Activated naive CD8-positive, alpha-beta T cell treated with anti-CD3 and anti-CD28 coated beads, Interleukin-2, amount 50 U/mL, for 24 hours (primary cell): Measurements from ENCODE around the gene BCAR3.
"Not testable (repeated sequence)": the region's sequence is repeated elsewhere in the genome, so short reads cannot be mapped to it uniquely, and the experiment has no call there.

Experiments
- ATAC-seq: fragments of 150-1000 bp; cut with Tn5 transposase; one replicate; pipeline ENCODE4 v1.10.0; 2021
- DNase-seq: peaks from one replicate; pipeline ENCODE4 v3.0.0; 2021
- H3K27ac Mint-ChIP-seq: one replicate; pipeline ENCODE4 v1.8.0; 2021; ENCODE audit warnings: mild to moderate bottlenecking, mixed read lengths
- H3K27me3 Mint-ChIP-seq: one replicate; pipeline ENCODE4 v1.8.0; 2021; ENCODE audit warnings: mixed read lengths
- H3K36me3 Mint-ChIP-seq: one replicate; pipeline ENCODE4 v1.8.0; 2021; ENCODE audit warnings: low read depth, mixed read lengths
- H3K4me1 Mint-ChIP-seq: one replicate; pipeline ENCODE4 v1.8.0; 2021; ENCODE audit warnings: mixed read lengths
- H3K4me3 Mint-ChIP-seq: one replicate; pipeline ENCODE4 v1.8.0; 2021; ENCODE audit warnings: mild to moderate bottlenecking, moderate library complexity, mixed read lengths
- H3K9me3 Mint-ChIP-seq: one replicate; pipeline ENCODE4 v1.8.0; 2021; ENCODE audit warnings: mixed read lengths

BCAR3 gene

DNA sequence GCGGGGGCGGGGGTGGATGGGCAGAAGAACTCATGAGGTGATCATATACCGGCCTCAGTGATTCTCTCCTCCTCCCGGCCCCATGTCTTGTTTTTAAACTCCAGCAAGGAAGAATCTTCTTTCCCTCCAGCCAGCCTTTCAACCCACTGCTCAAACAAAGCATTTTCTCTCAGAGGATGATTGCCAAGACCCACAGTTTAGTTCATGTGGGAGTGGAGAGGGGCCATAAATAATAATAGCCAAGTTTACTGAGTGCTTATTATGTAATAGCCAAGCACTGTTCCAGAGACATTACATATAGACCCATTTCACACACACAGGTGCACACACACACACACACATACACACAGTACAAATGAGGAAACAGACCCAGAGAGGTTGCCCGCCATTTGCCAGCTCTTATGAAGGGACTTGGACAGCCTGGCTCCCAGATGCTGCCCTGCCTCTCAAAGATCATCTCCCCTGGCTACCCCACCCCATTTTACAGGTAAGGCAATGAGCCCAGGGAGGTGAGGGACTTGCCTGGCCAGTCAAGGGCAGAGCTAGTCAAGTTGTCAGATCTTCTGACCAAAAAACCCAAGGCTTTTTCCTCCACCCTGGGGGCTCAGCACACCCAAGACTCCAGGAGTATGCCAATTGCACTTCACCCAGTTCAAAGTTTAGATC is 18.0 kb upstream of the BCAR3 start:
- Mint-ChIP-seq H3K27me3 (peaks cover 3% of the 10 kb centered on the region), H3K4me3 (no peak overlapping the region), H3K4me1 (peaks cover 18% of the 10 kb centered on the region), H3K9me3 (no peaks in the 10 kb centered on the region), H3K27ac (no peak overlapping the region), H3K36me3 (no peaks in the 10 kb centered on the region)
- no peak for ATAC-seq
- DNase-seq, result no peak

GRCh38 chr1:93699049-93699384 is 17.4 kb upstream of the BCAR3 start:
- peaks cover 3% of the 10 kb centered on the region for H3K27me3 Mint-ChIP-seq
- H3K4me3 Mint-ChIP-seq, result no peak overlapping the region
- H3K36me3 Mint-ChIP-seq, result no peaks in the 10 kb centered on the region
- H3K9me3 Mint-ChIP-seq, result no peaks in the 10 kb centered on the region
- H3K4me1 Mint-ChIP-seq, result peaks cover 12% of the 10 kb centered on the region
- H3K27ac Mint-ChIP-seq, result no peak overlapping the region
- DNase-seq (no peak), ATAC-seq (no peak)

- Mint-ChIP-seq H3K9me3 (no peaks in the 10 kb centered on the region), H3K4me1 (peaks cover 7% of the 10 kb centered on the region), H3K27me3 (peaks cover 3% of the 10 kb centered on the region), H3K4me3 (no peak overlapping the region), H3K36me3 (no peaks in the 10 kb centered on the region), H3K27ac (no peak overlapping the region)
- ATAC-seq (no peak), DNase-seq (no peak)
Observed at GRCh38 chr1:93698329-93699048, 16.9 kb upstream of the BCAR3 start.

- not testable (repeated sequence) for DNase-seq, H3K27ac Mint-ChIP-seq, H3K9me3 Mint-ChIP-seq, ATAC-seq, H3K4me1 Mint-ChIP-seq, H3K4me3 Mint-ChIP-seq, H3K27me3 Mint-ChIP-seq, H3K36me3 Mint-ChIP-seq
Observed at GRCh38 chr1:93697566-93697965, 15.9 kb upstream of the BCAR3 start.

DNA sequence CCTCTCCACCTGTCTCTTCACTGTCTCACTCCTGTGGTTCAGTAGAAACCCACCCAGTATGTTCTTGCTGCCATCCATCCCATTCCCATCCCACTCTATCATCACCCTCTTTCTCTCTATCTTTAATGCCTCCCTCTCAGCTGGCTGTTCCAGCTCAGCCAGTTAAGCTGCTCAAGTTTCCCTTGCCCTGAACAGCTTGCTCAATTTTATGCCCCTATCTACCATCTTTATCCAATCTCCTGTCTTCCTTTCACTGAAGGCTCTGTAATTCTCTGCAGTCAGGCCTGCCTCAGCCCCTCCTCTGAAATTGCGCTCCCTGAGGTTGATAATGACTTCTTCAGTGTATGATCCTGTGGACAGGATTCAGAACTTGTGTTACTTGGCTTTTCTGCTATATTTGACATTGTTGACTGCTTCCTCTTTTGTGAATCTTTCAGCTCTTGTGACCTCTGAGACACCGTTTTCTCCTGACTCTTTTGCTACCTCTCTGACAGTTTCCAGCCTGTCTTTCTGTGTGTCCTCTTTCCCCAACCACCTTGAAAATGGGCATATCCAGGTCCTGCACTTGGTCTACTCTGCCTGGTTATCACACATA is 13.9 kb upstream of the BCAR3 start:
- no peaks in the 10 kb centered on the region for H3K9me3 Mint-ChIP-seq
- no peak overlapping the region for H3K27ac Mint-ChIP-seq
- ATAC-seq (no peak), DNase-seq (no peak)
- no peaks in the 10 kb centered on the region for H3K36me3 Mint-ChIP-seq
- H3K4me1 Mint-ChIP-seq, result no peaks in the 10 kb centered on the region
- no peak overlapping the region for H3K4me3 Mint-ChIP-seq
- peaks cover 10% of the 10 kb centered on the region for H3K27me3 Mint-ChIP-seq

DNA sequence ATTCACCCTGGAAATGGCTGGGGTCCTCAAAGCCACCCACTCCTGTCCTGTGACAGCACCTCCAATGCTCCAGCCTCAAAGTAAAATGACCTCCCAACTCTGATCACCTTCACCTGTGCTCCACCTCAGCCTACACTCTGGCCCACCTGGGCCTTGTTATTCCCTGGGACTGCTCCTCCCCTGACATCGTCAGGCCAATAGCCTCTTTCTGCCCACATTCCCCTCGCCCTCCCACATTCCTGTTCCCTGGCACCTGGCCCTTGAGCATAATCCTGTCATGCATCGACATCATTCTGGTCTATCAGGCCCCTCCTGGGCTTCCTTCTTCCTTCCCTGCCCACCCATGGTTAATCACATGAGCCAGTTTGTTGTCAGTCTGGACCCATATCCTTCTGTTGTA is 13.2 kb upstream of the BCAR3 start:
- peaks cover 10% of the 10 kb centered on the region for H3K27me3 Mint-ChIP-seq
- H3K27ac Mint-ChIP-seq, result no peak overlapping the region
- no peaks in the 10 kb centered on the region for H3K36me3 Mint-ChIP-seq
- H3K4me1 Mint-ChIP-seq, result no peaks in the 10 kb centered on the region
- no peaks in the 10 kb centered on the region for H3K9me3 Mint-ChIP-seq
- ATAC-seq (no peak), DNase-seq (no peak)
- no peak overlapping the region for H3K4me3 Mint-ChIP-seq

DNA sequence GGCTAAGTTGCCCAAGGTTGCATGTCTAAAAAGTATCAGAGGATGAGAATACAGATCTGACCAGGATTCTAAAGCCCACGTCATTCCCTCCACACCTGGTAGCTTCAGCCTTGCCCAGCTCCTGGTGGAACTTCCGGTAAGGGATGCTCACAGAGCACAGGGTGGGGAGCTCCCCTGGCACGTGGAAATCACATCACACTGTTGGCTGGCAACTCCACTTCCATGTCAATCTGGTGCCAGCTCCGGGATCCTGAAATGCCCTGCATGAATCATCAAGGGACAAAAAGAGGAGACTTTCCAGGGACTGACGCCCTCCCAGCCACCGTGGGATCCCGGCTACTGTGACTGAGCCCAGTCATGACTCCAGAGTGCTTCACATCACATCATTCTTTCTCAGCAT is 12.4 kb upstream of the BCAR3 start:
- Mint-ChIP-seq H3K27ac (peak overlapping the region; percentile 84), H3K4me3 (no peak overlapping the region), H3K36me3 (no peaks in the 10 kb centered on the region)

GRCh38 chr1:93692983-93693591 is 11.4 kb upstream of the BCAR3 start:
- DNase-seq, result peak; percentile 50
- H3K27ac Mint-ChIP-seq, result peak overlapping the region; percentile 84
- H3K4me1 Mint-ChIP-seq, result peaks cover 3% of the 10 kb centered on the region
- ATAC-seq, result peak; percentile 97
- H3K36me3 Mint-ChIP-seq, result no peaks in the 10 kb centered on the region
- H3K27me3 Mint-ChIP-seq, result peaks cover 13% of the 10 kb centered on the region
- H3K9me3 Mint-ChIP-seq, result no peaks in the 10 kb centered on the region
- H3K4me3 Mint-ChIP-seq, result peak overlapping the region; percentile 44

More for the DNA sequence above, 12.4 kb upstream of the BCAR3 start:
- peaks cover 3% of the 10 kb centered on the region for H3K4me1 Mint-ChIP-seq
- ATAC-seq (no peak), DNase-seq (no peak)
- peaks cover 12% of the 10 kb centered on the region for H3K27me3 Mint-ChIP-seq
- H3K9me3 Mint-ChIP-seq, result no peaks in the 10 kb centered on the region

DNA sequence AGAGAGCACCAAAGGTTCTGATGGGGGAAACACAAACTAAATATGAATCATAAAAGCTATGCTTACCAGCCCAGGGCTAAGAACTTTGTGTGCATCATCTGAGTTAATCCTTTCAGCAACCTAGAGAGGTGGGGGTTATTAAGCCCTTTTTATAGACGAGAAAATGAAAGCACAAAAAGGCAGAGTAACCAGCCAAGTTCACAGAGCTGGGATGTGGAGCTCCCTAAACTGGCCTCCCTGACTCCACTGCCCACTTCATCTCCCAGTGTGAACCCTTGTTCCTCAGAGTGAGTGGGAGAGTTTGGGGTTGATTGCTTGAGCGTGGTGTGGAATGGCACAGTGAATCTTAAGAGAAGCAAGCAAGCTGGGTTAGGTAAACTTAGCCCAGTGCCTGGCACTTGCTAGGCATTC is 10.8 kb upstream of the BCAR3 start:
- Mint-ChIP-seq H3K4me3 (peak overlapping the region; percentile 15), H3K4me1 (peaks cover 3% of the 10 kb centered on the region), H3K9me3 (no peaks in the 10 kb centered on the region), H3K27ac (peak overlapping the region; percentile 37), H3K36me3 (no peaks in the 10 kb centered on the region), H3K27me3 (peaks cover 10% of the 10 kb centered on the region)
- no peak for DNase-seq
- ATAC-seq, result no peak

DNA sequence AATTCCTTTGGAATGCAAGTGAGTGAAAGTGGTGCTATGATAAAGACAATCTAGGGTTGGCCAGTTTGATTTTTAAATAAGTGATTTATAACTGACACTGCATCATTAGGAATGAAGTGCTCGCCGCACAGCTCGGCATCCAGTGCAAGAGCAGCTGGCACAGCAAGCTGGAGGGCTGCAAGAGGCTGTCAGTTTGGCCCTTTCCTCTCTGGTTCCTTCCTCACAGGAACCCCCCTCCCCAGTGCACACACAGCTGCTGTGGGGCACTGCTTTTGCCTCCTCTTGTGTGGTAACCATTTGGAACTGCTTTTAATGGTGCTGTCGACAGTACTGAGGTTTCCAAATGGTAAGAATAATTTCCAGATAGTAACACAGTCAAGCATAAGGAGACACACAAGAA is 10.4 kb upstream of the BCAR3 start:
- Mint-ChIP-seq H3K27me3 (peaks cover 10% of the 10 kb centered on the region), H3K4me1 (peaks cover 3% of the 10 kb centered on the region), H3K4me3 (no peak overlapping the region), H3K27ac (peak overlapping the region; percentile 37), H3K36me3 (no peaks in the 10 kb centered on the region), H3K9me3 (no peaks in the 10 kb centered on the region)
- no peak for ATAC-seq
- DNase-seq, result no peak

- no peak for ATAC-seq
- Mint-ChIP-seq H3K27ac (no peak overlapping the region), H3K36me3 (no peaks in the 10 kb centered on the region), H3K9me3 (no peaks in the 10 kb centered on the region), H3K4me1 (peaks cover 3% of the 10 kb centered on the region), H3K27me3 (peaks cover 12% of the 10 kb centered on the region), H3K4me3 (no peak overlapping the region)
- DNase-seq, result no peak
Observed at GRCh38 chr1:93690921-93691789, 9.5 kb upstream of the BCAR3 start.

- Mint-ChIP-seq H3K4me3 (no peak overlapping the region), H3K36me3 (no peaks in the 10 kb centered on the region), H3K27ac (no peak overlapping the region), H3K4me1 (peaks cover 3% of the 10 kb centered on the region), H3K9me3 (no peaks in the 10 kb centered on the region), H3K27me3 (peaks cover 16% of the 10 kb centered on the region)
- DNase-seq (no peak), ATAC-seq (no peak)
Observed at GRCh38 chr1:93690341-93690740, 8.7 kb upstream of the BCAR3 start.

DNA sequence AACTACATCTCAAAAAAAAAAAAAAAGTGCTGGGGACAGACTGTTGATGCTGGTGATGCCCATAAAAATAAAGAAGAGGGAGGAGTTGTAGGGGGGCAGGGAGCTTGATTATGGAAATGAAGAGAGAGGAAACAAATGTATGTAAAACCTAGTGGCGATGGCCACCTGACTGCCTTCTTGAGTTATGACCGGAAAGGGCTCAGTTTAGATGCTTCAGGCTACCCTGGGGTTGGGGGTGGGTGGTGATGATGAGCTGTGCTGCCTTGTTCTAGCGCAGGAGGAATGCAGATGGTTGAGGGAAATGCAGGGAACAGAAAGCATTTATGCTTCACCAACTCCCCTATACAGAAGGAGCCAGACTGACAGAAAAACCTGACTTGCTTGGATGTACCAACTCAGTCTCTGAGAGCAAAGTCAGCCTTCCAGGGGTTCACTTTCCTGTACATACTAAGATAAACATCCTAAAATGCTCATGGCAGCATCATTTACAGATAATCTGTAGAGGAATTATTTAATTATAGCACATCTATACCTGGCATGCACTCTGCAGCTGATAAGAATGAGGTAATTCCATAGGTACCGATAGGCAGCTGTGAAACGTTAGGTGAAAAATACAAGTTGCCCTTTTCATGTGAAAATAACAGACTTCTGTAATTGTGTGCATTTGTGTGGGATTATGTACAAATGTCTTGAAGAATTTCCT is 8.0 kb upstream of the BCAR3 start:
- peaks cover 17% of the 10 kb centered on the region for H3K27me3 Mint-ChIP-seq
- ATAC-seq, result no peak
- H3K27ac Mint-ChIP-seq, result no peak overlapping the region
- no peak for DNase-seq
- peaks cover 3% of the 10 kb centered on the region for H3K4me1 Mint-ChIP-seq
- H3K36me3 Mint-ChIP-seq, result no peaks in the 10 kb centered on the region
- no peaks in the 10 kb centered on the region for H3K9me3 Mint-ChIP-seq
- H3K4me3 Mint-ChIP-seq, result no peak overlapping the region

DNA sequence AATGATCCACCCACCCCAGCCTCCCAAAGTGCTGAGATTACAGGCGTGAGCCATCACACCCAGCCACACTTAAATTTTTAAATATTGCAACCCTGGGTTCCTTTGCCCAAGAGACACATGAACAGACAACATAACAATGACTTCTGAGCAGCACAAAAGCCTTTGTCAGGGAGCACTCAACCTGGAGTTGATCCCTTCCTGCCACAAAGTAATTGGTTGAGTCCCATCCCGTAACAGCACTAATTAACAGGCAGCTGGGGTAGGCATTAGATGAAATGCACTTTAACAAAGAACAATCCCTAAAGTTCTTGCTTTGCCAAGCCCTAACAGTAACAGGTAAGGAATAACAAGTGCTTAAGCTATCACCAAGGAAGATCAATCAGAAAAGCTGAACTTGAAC is 5.9 kb upstream of the BCAR3 start:
- Mint-ChIP-seq H3K36me3 (no peaks in the 10 kb centered on the region), H3K27me3 (peaks cover 35% of the 10 kb centered on the region), H3K4me3 (no peak overlapping the region), H3K9me3 (no peaks in the 10 kb centered on the region), H3K4me1 (peaks cover 3% of the 10 kb centered on the region), H3K27ac (no peak overlapping the region)
- no peak for ATAC-seq
- DNase-seq, result no peak
